Cardiac fibroblast (primary cell): ENCODE results near the gene A1BG.

Experiments
- DNase-seq, 2 donors: peaks; one replicate each; pipeline versions ENCODE4 v3.0.0 to v3.0.0-alpha.2; 2010; ENCODE audit warnings: low read depth in 2 of 2
- H3K4me3 ChIP-seq, 2 donors: replicated peaks in 1 of 2; 1 replicate in 1 of 2; 2 replicates in 1 of 2; pipeline ENCODE4 v1.5.1; 2011; ENCODE audit warnings: low read depth in 2 of 2, low read length in 2 of 2, mild to moderate bottlenecking in 2 of 2, moderate library complexity in 1 of 2
- CTCF ChIP-seq: IDR thresholded peaks from one replicate; pipeline ENCODE4 v1.5.1; 2011; ENCODE audit warnings: low read depth, mild to moderate bottlenecking, low read length, inconsistent platforms

Gene A1BG

GRCh38 chr19:58326501-58326913 is 26.8 kb downstream of the A1BG start:
- no peak for DNase-seq
- no peak for TF ChIP-seq CTCF
- H3K4me3 ChIP-seq, result peak overlapping the region; percentile 86 to 91

- peak overlapping the region; percentile 86 to 91 for H3K4me3 ChIP-seq
- no peak for TF ChIP-seq CTCF
Measured at GRCh38 chr19:58325311-58326022, 27.8 kb downstream of the A1BG start.

GRCh38 chr19:58319241-58319640 is 34.1 kb downstream of the A1BG start:
- DNase-seq, result no peak
- no peak for TF ChIP-seq CTCF
- no peak overlapping the region for H3K4me3 ChIP-seq

More at GRCh38 chr19:58325311-58326022, 27.8 kb downstream of the A1BG start:
- DNase-seq, result peak in 1 of 2 donors; percentile 40

GRCh38 chr19:58318297-58318696 is 35.0 kb downstream of the A1BG start:
- H3K4me3 ChIP-seq, result no peak overlapping the region
- no peak for TF ChIP-seq CTCF
- no peak for DNase-seq

- peak; percentile 55 to 61 for DNase-seq
- no peak for TF ChIP-seq CTCF
Measured at GRCh38 chr19:58317476-58318072, 35.7 kb downstream of the A1BG start.

GRCh38 chr19:58315580-58315979 is 37.7 kb downstream of the A1BG start:
- no peak for TF ChIP-seq CTCF
- no peak for DNase-seq
- H3K4me3 ChIP-seq, result no peak overlapping the region

More at GRCh38 chr19:58317476-58318072, 35.7 kb downstream of the A1BG start:
- H3K4me3 ChIP-seq, result no peak overlapping the region
